Suprapubic skin (tissue), 4 donors: Measurements from ENCODE around the gene SPOP. TPM values are rescaled to one million over a fixed set of nuclear protein-coding genes. Genes with fewer than 3 reads are reported as not detected.

Experiments
- DNase-seq, 2 donors: peaks; one replicate each; pipeline ENCODE4 v3.0.0-alpha.2; 2019; ENCODE audit warnings: low spot score in 2 of 2
- H3K27ac ChIP-seq: fragments of 200-600 bp; sonication (generic); one replicate; pipeline ENCODE4 v1.5.1; 2019
- H3K27me3 ChIP-seq: fragments of 200-600 bp; sonication (generic); one replicate; pipeline ENCODE4 v1.5.1; 2019
- H3K36me3 ChIP-seq: fragments of 200-600 bp; sonication (generic); one replicate; pipeline ENCODE4 v1.5.1; 2019
- H3K4me1 ChIP-seq: fragments of 200-600 bp; sonication (generic); one replicate; pipeline ENCODE4 v1.5.1; 2019
- H3K4me3 ChIP-seq: fragments of 200-600 bp; sonication (generic); one replicate; pipeline ENCODE4 v1.5.1; 2019; ENCODE audit warnings: mild to moderate bottlenecking
- H3K9me3 ChIP-seq: fragments of 200-600 bp; sonication (generic); one replicate; pipeline ENCODE4 v1.5.1; 2019
- EP300 ChIP-seq: sonication (generic); formaldehyde crosslinking; IDR thresholded peaks from one replicate; pipeline ENCODE4 v1.6.1; 2017; ENCODE audit warnings: antibody characterized with exemption
- POLR2A ChIP-seq, 2 donors: fragments of 450-650 bp; IDR thresholded peaks; one replicate each; pipeline ENCODE4 v1.6.1; 2017; ENCODE audit warnings: antibody characterized with exemption in 2 of 2, mild to moderate bottlenecking in 2 of 2, moderate library complexity in 2 of 2
- POLR2AphosphoS5 ChIP-seq, 3 donors: sonication (generic); formaldehyde crosslinking; IDR thresholded peaks; one replicate each; pipeline ENCODE4 v1.6.1; 2017; ENCODE audit warnings: antibody characterized with exemption in 3 of 3
- WGBS: methylation state at CpG from one replicate; pipeline ENCODE4 v1.1.5; 2018; 5-methylcytosine and 5-hydroxymethylcytosine counted together
- total RNA-seq, 4 donors: library from RNA; depleted of rRNA; stranded (reverse); fragments of >200 nt; gene quantifications; one replicate each; pipeline ENCODE4 v1.1.0, GENCODE V29; 2016
- TF ChIP-seq, protein P1 (sequence below), 2 donors: fragments of 200-600 bp in 1 of 2; fragments of 450-650 bp in 1 of 2; sonication (generic) in 1 of 2; IDR thresholded peaks; one replicate each; pipeline ENCODE4 v1.5.1; 2016 to 2019; ENCODE audit warnings: antibody characterized with exemption in 2 of 2, mild to moderate bottlenecking in 1 of 2, moderate library complexity in 1 of 2

The SPOP gene
- total RNA-seq, 4 donors from 2014 or later: 26.1 to 59.3 (median 41.7) TPM

DNA sequence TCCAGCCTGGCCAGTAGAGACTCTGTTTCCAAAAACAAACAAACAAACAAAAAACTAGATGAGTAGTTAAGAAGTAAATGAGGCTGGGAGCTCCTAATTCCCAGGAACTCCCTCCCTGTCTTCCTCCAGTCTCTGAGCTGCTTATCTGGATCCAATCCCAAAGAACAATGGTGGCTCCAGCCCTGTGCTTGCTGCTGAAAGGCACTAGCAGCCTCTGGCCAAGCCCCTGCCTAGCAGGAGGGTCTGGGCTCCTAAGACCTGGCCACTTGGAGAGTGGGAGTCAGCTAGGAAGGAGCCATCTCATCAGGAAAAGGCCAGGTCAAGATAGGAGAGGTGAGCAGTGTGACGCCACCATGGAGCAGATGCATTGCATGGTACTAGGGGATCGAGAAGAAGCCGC is 44.2 kb upstream of the SPOP start:
- H3K36me3 ChIP-seq: peaks cover 39% of the 10 kb centered on the region
- DNase-seq: no peak
- no peak overlapping the region for H3K27ac ChIP-seq
- no peaks in the 10 kb centered on the region for H3K9me3 ChIP-seq
- 97% methylated on average over 3 of the region's 3 CpGs for WGBS
- TF ChIP-seq, protein P1, sequence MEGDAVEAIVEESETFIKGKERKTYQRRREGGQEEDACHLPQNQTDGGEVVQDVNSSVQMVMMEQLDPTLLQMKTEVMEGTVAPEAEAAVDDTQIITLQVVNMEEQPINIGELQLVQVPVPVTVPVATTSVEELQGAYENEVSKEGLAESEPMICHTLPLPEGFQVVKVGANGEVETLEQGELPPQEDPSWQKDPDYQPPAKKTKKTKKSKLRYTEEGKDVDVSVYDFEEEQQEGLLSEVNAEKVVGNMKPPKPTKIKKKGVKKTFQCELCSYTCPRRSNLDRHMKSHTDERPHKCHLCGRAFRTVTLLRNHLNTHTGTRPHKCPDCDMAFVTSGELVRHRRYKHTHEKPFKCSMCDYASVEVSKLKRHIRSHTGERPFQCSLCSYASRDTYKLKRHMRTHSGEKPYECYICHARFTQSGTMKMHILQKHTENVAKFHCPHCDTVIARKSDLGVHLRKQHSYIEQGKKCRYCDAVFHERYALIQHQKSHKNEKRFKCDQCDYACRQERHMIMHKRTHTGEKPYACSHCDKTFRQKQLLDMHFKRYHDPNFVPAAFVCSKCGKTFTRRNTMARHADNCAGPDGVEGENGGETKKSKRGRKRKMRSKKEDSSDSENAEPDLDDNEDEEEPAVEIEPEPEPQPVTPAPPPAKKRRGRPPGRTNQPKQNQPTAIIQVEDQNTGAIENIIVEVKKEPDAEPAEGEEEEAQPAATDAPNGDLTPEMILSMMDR (IDR thresholded peaks at IDR 0.05): no peak
- no peak for TF ChIP-seq POLR2AphosphoS5 (IDR thresholded peaks at IDR 0.05)
- TF ChIP-seq POLR2A (IDR thresholded peaks at IDR 0.05): no peak
- no peak for TF ChIP-seq EP300
- H3K4me3 ChIP-seq: no peak overlapping the region
- H3K4me1 ChIP-seq: peaks cover 18% of the 10 kb centered on the region
- H3K27me3 ChIP-seq: no peaks in the 10 kb centered on the region

GRCh38 chr17:49717371-49717861 is 39.5 kb upstream of the SPOP start:
- Histone ChIP-seq H3K27ac (no peak overlapping the region), H3K27me3 (no peaks in the 10 kb centered on the region), H3K4me3 (no peak overlapping the region), H3K4me1 (peaks cover under 1% of the 10 kb centered on the region), H3K36me3 (peaks cover 70% of the 10 kb centered on the region), H3K9me3 (no peaks in the 10 kb centered on the region)
- no peak for DNase-seq
- 57% methylated on average over 10 of the region's 10 CpGs for WGBS
- TF ChIP-seq EP300 (no peak), POLR2AphosphoS5 (IDR thresholded peaks at IDR 0.05) (no peak), POLR2A (IDR thresholded peaks at IDR 0.05) (no peak)
- TF ChIP-seq, protein P1 (IDR thresholded peaks at IDR 0.05): no peak

DNA sequence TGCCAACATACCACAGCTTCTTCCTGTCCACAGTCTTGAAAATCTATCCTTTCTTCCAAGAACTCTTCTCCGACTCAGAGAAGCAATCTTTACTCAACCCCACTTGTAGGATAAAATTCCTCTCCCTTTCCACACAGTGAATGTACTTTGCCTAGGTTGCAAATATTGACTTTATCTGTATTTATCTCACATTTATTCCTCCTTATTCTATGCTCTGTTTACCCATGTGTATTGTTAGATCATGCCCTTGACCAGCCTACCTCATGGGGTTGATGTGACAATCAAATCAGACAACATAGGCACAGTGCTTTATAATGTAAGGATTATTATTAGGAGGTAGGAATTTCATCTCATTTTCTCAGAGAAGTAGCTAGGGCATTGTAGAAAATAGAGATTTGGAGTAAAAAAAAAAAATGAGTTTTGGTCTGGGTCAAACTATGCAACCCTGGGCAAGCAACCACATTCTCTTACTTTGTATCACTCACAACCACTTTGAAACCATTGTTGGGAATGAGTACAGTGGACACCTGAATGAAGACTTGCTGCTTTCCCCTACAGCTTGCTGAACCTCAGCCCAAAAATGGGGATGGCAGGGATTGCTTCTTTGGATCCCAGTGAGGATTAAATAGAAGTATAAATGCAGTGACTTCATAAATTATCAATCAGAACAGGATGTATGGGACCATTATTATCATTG is 38.9 kb upstream of the SPOP start:
- Histone ChIP-seq H3K36me3 (peaks cover 76% of the 10 kb centered on the region), H3K4me1 (no peaks in the 10 kb centered on the region), H3K27me3 (no peaks in the 10 kb centered on the region), H3K27ac (no peak overlapping the region), H3K9me3 (no peaks in the 10 kb centered on the region), H3K4me3 (no peak overlapping the region)
- TF ChIP-seq, protein P1 (IDR thresholded peaks at IDR 0.05): no peak
- no peak for TF ChIP-seq POLR2AphosphoS5 (IDR thresholded peaks at IDR 0.05)
- TF ChIP-seq POLR2A (IDR thresholded peaks at IDR 0.05): no peak
- TF ChIP-seq EP300: no peak
- WGBS: 93% methylated on average over 1 of the region's 1 CpG
- DNase-seq: no peak

GRCh38 chr17:49715717-49716279 is 37.9 kb upstream of the SPOP start:
- H3K27ac ChIP-seq: no peak overlapping the region
- DNase-seq: no peak

DNA sequence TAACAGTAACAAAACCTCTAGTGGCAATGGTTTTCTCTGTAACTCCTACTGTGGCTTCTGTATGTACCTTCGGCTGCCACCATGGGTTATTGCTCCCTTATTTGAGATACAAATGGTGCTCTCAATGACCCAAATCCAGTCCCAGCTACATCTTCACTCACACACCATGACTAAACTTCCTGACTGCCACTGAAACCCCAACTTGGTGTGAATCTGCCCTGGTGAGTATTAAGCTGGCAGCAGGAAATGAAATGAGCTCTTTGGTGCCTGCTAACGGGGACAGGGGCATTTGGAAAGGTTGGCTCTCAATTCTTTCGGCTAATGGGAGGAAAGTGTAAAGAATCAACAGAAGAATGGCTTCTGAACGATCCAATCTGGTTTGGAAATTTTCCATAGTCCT is 37.3 kb upstream of the SPOP start:
- Histone ChIP-seq H3K4me1 (no peaks in the 10 kb centered on the region), H3K4me3 (no peak overlapping the region), H3K36me3 (peaks cover 79% of the 10 kb centered on the region), H3K9me3 (no peaks in the 10 kb centered on the region), H3K27me3 (no peaks in the 10 kb centered on the region), H3K27ac (no peak overlapping the region)
- TF ChIP-seq, protein P1 (IDR thresholded peaks at IDR 0.05): no peak
- no peak for TF ChIP-seq EP300
- TF ChIP-seq POLR2AphosphoS5 (IDR thresholded peaks at IDR 0.05): no peak
- no peak for TF ChIP-seq POLR2A (IDR thresholded peaks at IDR 0.05)
- WGBS: 76% methylated on average over 4 of the region's 4 CpGs
- no peak for DNase-seq

More at GRCh38 chr17:49715717-49716279, 37.9 kb upstream of the SPOP start:
- Histone ChIP-seq H3K9me3 (no peaks in the 10 kb centered on the region), H3K4me1 (no peaks in the 10 kb centered on the region), H3K36me3 (peaks cover 80% of the 10 kb centered on the region), H3K4me3 (no peak overlapping the region), H3K27me3 (no peaks in the 10 kb centered on the region)
- TF ChIP-seq EP300 (no peak), POLR2AphosphoS5 (IDR thresholded peaks at IDR 0.05) (no peak), POLR2A (IDR thresholded peaks at IDR 0.05) (no peak)
- TF ChIP-seq, protein P1 (IDR thresholded peaks at IDR 0.05): no peak
- 81% methylated on average over 9 of the region's 9 CpGs for WGBS
